Breast epithelium (tissue), 4 donors: ENCODE data around the gene BLOC1S3. TPM values are rescaled to one million over a fixed set of nuclear protein-coding genes. Genes with fewer than 3 reads are reported as not detected.

Source experiments
- DNase-seq, 2 donors: peaks; one replicate each; pipeline ENCODE4 v3.0.0-alpha.2; 2019; ENCODE audit warnings: low spot score in 2 of 2
- H3K27ac ChIP-seq, 2 donors: fragments of 200-600 bp; sonication (generic) in 1 of 2; one replicate each; pipeline ENCODE4 v1.5.1; 2016 to 2019; ENCODE audit warnings: mild to moderate bottlenecking in 1 of 2
- H3K27me3 ChIP-seq, 2 donors: fragments of 200-600 bp; sonication (generic) in 1 of 2; one replicate each; pipeline versions ENCODE4 v1.5.1 to v1.6.0; 2017 to 2019; ENCODE audit warnings: control low read depth in 1 of 2, mild to moderate bottlenecking in 1 of 2
- H3K36me3 ChIP-seq: fragments of 200-600 bp; one replicate; pipeline ENCODE4 v1.5.1; 2019
- H3K4me1 ChIP-seq, 2 donors: fragments of 200-600 bp; sonication (generic); one replicate each; pipeline ENCODE4 v1.5.1; 2016 to 2019; ENCODE audit warnings: control low read depth in 1 of 2
- H3K4me3 ChIP-seq, 3 donors: fragments of 200-600 bp; sonication (generic); 1 replicate in 2 of 3; 2 replicates in 1 of 3; pipeline ENCODE4 v1.5.1; 2016 to 2019; ENCODE audit warnings: mild to moderate bottlenecking in 3 of 3, moderate library complexity in 2 of 3
- H3K9me3 ChIP-seq, 2 donors: fragments of 200-600 bp; sonication (generic) in 1 of 2; one replicate each; pipeline ENCODE4 v1.5.1; 2016 to 2019; ENCODE audit warnings: control low read depth in 1 of 2
- CTCF ChIP-seq, 3 donors: fragments of 450-650 bp; IDR thresholded peaks; one replicate each; pipeline ENCODE4 v1.5.1; 2016 to 2017; ENCODE audit warnings: antibody characterized with exemption in 3 of 3, mild to moderate bottlenecking in 3 of 3, moderate library complexity in 3 of 3
- POLR2A ChIP-seq: fragments of 450-650 bp; IDR thresholded peaks from one replicate; pipeline ENCODE4 v1.6.1; 2016; ENCODE audit warnings: antibody characterized with exemption, mild to moderate bottlenecking, moderate library complexity
- POLR2AphosphoS5 ChIP-seq, 3 donors: sonication (generic); formaldehyde crosslinking; IDR thresholded peaks; one replicate each; pipeline ENCODE4 v1.6.1; 2017; ENCODE audit warnings: antibody characterized with exemption in 3 of 3
- intact Hi-C: fragments of 100-400 bp; cut with DNase I; formaldehyde crosslinking; loops from one replicate; pipeline ENCODE4 v1.15.1; 2023; ENCODE audit warnings: low total_unique reads
- total RNA-seq, 3 donors: library from RNA; depleted of rRNA; stranded (reverse); fragments of >200 nt; gene quantifications; one replicate each; pipeline ENCODE4 v1.1.0, GENCODE V29; 2016

Gene BLOC1S3
- total RNA-seq, 3 donors from 2014 or later, result 10.2 to 13.0 (median 10.6) TPM

GRCh38 chr19:45166723-45167252 is 11.8 kb upstream of the BLOC1S3 start:
- intact Hi-C loops, result loop anchor here (5.0 kb wide), 1 partner anchor 1719 kb away; no protein-coding TSS in a partner anchor
- Histone ChIP-seq H3K36me3 (no peaks in the 10 kb centered on the region), H3K4me3 (no peak overlapping the region), H3K27ac (peak overlapping the region in 1 of 2 donors; percentile 55), H3K27me3 (no peaks in the 10 kb centered on the region), H3K9me3 (no peaks in the 10 kb centered on the region), H3K4me1 (peaks cover 3 to 9% of the 10 kb centered on the region in 2 donors)
- no peak for DNase-seq
- TF ChIP-seq CTCF (IDR thresholded peaks at IDR 0.05) (no peak), POLR2A (no peak), POLR2AphosphoS5 (IDR thresholded peaks at IDR 0.05) (no peak)

- Histone ChIP-seq H3K36me3 (no peaks in the 10 kb centered on the region), H3K4me1 (peaks cover 0 to 9% of the 10 kb centered on the region in 2 donors), H3K27ac (no peak overlapping the region), H3K9me3 (no peaks in the 10 kb centered on the region), H3K27me3 (no peaks in the 10 kb centered on the region), H3K4me3 (no peak overlapping the region)
- intact Hi-C loops, result loop anchor here (5.0 kb wide), 1 partner anchor 1722 kb away; no protein-coding TSS in a partner anchor
- TF ChIP-seq POLR2A (no peak), CTCF (IDR thresholded peaks at IDR 0.05) (no peak), POLR2AphosphoS5 (IDR thresholded peaks at IDR 0.05) (no peak)
- DNase-seq, result no peak
Measured at GRCh38 chr19:45168767-45169351, 9.7 kb upstream of the BLOC1S3 start.

GRCh38 chr19:45169602-45170001 is 9.0 kb upstream of the BLOC1S3 start:
- no peak for TF ChIP-seq CTCF (IDR thresholded peaks at IDR 0.05)
- no peak for TF ChIP-seq POLR2AphosphoS5 (IDR thresholded peaks at IDR 0.05)
- no peak for TF ChIP-seq POLR2A
- H3K9me3 ChIP-seq, result no peaks in the 10 kb centered on the region
- intact Hi-C loops, result loop anchor here (5.0 kb wide), 1 partner anchor 1722 kb away; no protein-coding TSS in a partner anchor
- DNase-seq, result no peak
- H3K27ac ChIP-seq, result no peak overlapping the region
- no peaks in the 10 kb centered on the region for H3K27me3 ChIP-seq
- H3K36me3 ChIP-seq, result no peaks in the 10 kb centered on the region
- H3K4me1 ChIP-seq, result peaks cover 0 to 7% of the 10 kb centered on the region in 2 donors
- H3K4me3 ChIP-seq, result no peak overlapping the region

- Histone ChIP-seq H3K27ac (peak overlapping the region in 1 of 2 donors; percentile 52), H3K27me3 (no peaks in the 10 kb centered on the region), H3K36me3 (no peaks in the 10 kb centered on the region), H3K4me3 (no peak overlapping the region), H3K4me1 (peaks cover 0 to 7% of the 10 kb centered on the region in 2 donors), H3K9me3 (no peaks in the 10 kb centered on the region)
- DNase-seq, result no peak
- intact Hi-C loops, result no loop called here
- no peak for TF ChIP-seq CTCF (IDR thresholded peaks at IDR 0.05)
- no peak for TF ChIP-seq POLR2A
- TF ChIP-seq POLR2AphosphoS5 (IDR thresholded peaks at IDR 0.05), result no peak
Measured at GRCh38 chr19:45170146-45171106, 8.2 kb upstream of the BLOC1S3 start.
